NCI-H69 (cell line): ENCODE measurements around the gene TCP11L2.

Source experiments
- DNase-seq: peaks from one replicate; lab custom pipeline; 2025; lab: John Stamatoyannopoulos, UW

The TCP11L2 gene

DNA sequence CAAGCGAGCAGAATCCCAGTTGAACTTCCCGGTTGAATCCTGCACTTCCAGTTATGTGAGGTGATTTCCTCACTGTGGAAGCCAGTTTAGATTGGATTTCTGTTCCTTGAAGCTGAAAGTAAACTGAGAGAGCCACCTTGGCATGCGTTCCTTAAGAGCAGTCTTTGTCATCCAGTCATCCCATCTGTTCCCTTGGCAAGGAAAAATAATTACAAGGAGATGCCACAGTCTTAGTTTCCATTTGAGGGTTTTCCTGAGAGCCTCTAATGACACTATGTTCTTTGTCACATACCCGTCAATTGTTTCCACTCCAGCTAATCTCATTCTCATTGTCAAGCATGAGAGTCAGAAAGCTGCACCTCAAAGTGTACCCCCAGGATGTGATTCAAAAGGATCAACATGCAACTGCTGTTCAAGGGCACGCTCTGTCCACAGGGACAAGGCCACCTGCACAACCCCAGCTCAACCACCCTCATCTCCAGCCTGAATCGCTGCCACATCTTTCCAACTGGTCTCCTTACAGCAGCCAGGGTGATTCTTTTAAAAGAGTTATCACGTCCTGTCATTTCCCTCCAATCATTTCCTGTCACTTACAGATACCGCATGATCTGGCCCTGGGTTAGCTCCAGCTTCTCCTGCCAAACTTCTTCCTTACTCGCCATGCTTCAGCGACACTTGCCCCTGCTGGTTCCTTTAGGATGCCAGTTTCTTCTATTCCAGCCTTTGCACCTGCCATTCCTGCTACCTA is 18.0 kb upstream of the TCP11L2 start:
- DNase-seq = peak; percentile 44

GRCh38 chr12:106285982-106286381 is 16.6 kb upstream of the TCP11L2 start:
- peak; percentile 75 for DNase-seq

DNA sequence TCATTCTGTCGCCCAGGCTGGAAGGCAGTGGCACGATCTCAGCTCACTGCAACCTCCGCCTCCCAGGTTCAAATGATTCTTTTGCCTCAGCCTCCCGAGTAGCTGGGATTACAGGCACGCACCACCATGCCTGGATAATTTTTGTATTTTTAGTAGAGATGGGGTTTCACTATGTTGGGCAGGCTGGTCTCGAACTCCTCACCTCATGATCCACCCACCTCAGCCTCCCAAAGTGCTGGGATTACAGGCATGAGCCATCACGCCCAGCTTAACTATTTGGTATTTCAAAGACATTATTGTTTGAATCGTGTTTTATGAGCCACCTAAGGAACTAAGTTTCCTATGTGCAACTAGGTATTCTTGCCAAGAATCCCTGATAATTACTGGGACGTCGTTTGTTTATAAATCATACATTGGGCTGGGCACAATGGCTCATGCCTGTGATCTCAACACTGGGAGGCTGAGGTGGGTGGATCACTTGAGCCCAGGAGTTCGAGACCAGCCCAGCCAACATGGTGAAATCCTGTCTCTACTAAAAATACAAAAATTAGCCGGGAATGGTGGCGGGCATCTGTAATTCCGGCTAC is 15.9 kb upstream of the TCP11L2 start:
- peak; percentile 69 for DNase-seq

GRCh38 chr12:106287364-106287763 is 15.2 kb upstream of the TCP11L2 start:
- peak; percentile 47 for DNase-seq

DNA sequence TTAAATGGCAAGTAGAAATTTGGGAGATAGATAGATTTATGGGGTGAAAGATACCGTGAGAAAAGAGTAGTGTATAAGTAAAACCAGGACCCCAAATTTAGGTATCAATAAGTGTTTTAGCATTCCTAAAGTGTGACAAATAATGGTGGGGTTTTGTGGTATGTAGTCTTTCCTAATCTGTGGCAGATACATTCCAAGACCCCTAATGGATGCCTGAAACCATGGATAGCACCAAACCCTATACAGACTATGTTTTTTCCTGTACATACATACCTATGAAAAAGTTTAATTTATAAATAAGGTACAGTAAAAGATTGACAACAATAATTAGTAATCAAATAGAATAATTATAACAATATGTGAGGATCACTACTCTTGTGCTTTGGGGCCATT is 14.4 kb upstream of the TCP11L2 start:
- DNase-seq = no peak

GRCh38 chr12:106288494-106289195 is 13.9 kb upstream of the TCP11L2 start:
- DNase-seq = peak; percentile 77

DNA sequence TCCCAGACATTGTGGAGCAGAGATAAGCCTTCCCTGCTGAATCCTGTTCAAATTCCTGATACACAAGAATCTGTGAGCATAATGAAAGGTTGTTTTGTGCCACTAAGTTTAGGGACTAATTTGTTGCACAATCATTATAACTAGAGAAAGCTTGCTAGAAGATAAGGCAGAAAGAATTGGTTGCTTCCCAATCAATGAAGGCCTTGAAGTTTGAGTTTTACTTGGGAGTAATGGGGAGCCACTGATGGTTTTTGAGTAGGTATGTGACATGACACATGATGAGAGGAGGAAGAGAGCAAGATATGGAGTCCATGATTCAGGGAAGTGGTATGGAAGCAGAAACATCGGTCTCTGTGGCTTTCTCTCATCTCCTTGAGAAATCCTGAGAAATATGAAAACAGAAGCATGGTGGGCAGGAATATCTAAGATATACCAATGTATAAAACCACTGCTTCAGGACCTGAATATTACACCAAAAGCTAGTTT is 13.3 kb upstream of the TCP11L2 start:
- no peak for DNase-seq

GRCh38 chr12:106290666-106291065 is 11.9 kb upstream of the TCP11L2 start:
- peak; percentile 84 for DNase-seq

- peak; percentile 96 for DNase-seq
Observed at GRCh38 chr12:106291342-106291741, 11.2 kb upstream of the TCP11L2 start.

- no peak for DNase-seq
Observed at GRCh38 chr12:106292339-106292738, 10.2 kb upstream of the TCP11L2 start.

GRCh38 chr12:106296179-106296877 is 6.2 kb upstream of the TCP11L2 start:
- DNase-seq = no peak

DNA sequence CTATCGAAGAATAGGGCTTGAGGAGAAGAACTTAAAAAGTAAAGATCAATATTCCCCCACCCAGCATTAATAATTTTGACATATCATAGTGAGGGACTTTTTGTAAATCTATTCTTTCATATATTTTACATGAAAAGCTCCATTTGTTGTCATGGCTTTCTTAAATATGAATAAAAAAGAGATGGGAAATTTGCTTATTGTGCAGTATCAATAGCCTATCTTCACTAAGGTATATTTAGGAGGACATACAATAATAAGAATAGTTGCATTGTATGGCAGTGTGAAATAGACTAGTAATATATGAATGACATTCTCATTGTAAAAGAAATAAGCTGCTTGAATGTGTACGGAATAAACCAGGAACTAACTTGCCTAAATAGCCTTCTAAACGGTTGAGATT is 5.5 kb upstream of the TCP11L2 start:
- no peak for DNase-seq

GRCh38 chr12:106297681-106298080 is 4.9 kb upstream of the TCP11L2 start:
- DNase-seq = peak; percentile 68

- DNase-seq = peak; percentile 54
Observed at GRCh38 chr12:106299202-106299774, 3.2 kb upstream of the TCP11L2 start.

GRCh38 chr12:106300761-106301160 is 1.8 kb upstream of the TCP11L2 start:
- peak; percentile 48 for DNase-seq

DNA sequence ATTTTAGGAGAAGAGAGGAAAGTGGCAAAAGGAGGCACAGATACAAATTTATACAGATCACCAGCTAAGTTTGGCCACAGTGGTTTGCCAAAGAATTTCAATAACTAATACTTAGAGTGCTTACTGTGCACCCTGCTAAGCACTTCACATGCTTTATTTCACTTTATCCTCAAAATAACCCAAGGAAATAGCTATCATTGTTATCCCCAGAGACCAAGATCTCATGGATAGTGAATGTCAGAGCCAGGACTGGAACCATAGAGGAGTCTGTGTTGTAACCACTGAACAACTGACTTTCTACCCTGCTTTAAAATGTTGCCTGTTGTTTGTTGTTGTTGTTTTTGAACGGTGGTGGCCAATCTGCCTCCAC is 1.3 kb upstream of the TCP11L2 start:
- DNase-seq = peak; percentile 67

DNA sequence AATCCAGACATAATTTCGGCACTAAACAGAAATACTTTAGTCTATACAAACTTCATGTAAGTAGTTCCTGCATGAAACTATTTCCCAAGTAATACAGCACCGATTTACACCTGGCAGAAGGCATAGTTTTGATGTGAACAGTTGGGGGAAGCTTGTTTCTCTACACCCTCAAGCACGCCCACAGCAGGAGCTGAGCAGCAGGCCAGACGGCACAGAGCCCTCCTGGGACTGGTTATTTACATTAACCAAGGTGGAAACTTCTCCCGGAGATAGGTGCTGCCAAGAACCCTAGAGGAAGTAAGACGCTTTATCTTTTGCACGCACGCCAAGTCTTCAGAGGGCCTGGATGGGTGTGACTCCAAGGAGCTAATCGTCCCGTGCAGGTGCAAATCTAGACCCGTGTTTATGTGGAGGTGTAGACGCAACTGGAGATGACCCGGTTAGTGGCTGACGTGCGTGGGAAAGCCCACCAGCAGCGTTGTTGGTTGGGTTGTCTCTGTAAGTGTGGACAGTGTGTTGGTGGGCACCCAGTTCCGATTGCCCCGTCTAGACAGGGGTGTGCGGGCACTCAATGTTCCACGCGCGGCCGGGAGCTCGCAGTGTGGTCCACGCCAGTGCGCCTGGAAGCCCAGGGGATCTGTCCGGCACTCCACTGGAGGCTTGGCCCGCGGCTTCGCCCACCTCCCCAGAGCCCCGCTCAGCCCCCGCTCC is 767 bp upstream of the TCP11L2 start:
- peak; percentile 97 for DNase-seq

DNA sequence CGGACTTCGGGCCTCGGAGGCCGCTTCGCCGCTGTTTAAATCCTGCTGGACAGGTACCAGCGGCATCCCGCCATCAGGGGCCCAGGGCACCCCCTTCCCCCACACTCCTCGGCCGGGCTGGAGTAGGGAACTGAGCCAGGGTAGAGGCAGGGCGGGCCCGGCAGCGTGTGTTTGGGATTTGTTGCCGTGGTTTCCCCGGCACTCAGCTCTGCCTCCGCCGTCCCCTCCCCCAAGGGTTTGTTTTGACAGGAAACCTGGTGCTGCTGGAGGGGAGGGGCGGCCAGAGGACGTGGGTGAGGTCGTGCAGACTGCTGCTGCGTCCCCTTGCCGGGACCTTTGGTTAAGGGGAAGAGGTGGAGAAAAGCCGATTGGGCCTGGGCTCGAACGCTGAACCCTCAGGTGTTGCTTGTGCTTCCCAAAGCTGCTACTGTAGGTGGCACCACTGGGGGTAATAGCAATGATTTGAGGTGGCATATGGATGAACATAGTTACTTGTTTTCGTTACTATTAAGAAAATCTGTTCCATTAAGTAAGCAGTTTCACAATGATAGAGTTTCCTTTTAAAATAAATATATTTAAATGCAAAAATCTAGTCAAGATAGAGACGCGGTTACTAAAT is 778 bp downstream of the TCP11L2 start:
- peak; percentile 95 for DNase-seq

DNA sequence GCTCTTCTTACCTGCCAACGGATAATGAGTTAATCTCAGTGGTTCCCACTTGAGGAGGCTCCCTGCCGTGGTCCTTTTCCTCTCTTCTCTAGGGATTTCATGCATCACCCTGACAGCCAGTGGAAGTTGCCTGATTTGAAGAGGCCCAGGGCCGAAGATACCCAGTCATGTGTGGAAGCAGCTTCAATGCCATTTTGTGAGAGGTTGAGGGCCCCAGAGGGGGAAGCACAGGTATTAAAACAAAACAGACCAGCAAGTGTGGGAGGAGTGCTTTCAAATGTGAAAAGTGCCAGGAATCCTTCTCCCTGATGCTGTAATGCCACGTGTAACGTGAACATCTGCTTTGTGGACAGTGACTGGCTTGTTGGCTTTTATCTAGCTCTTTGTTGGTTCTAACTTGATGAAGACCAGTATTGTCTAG is 1.5 kb downstream of the TCP11L2 start:
- peak; percentile 64 for DNase-seq

- DNase-seq = no peak
Observed at GRCh38 chr12:106304797-106305196, 2.3 kb downstream of the TCP11L2 start.

DNA sequence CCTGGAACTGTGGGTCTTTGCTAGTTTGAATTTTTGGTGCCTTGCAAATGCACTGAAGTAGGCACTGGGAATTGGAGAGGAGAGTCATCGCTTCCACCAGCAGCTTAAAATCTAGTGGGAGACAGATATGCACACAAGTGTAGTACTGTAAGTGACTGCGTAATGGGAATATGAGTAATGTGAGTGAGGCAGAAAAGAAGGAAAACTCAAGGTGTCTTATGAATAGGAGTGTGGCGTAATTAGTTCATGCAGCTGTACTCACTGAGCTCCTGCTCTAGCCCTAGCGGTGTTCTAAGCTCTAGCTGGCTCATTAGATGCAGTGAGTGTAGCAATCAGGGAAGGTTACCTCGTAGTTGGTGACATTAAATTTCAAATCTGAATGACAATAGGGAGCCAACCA is 2.8 kb downstream of the TCP11L2 start:
- peak; percentile 65 for DNase-seq
